Stimulated activated CD8-positive, alpha-beta memory T cell treated with anti-CD3 and anti-CD28 coated beads, Interleukin-12 subunit alpha, Interleukin-12 subunit beta, amount 100 ng/mL, for 24 hours (primary cell): ENCODE measurements around the gene ZNF276.

Experiments used
- DNase-seq: peaks from one replicate; pipeline ENCODE4 v3.0.0-alpha.2; 2020; ENCODE audit errors: extremely low read depth

Gene ZNF276

DNA sequence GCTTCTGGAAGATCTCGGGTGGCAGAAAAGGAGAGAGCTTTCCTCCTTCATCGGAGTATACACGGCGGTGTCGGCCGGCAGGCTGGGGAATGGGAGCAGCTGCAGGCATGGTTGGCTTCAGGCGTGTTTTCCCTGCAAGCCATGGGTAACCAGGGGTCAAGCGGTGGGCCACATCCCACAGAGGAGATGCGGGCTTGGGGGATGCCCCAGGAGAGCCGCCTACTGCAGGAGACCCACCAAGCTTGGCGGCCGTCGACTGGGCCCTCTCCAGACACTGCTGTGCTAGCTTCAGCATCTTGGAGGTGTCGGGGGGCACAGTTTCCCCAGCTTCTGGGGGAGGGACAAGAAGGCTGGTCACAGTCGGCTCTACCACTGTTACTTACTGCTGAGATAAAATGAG is 4.8 kb upstream of the ZNF276 start:
- DNase-seq = no peak

DNA sequence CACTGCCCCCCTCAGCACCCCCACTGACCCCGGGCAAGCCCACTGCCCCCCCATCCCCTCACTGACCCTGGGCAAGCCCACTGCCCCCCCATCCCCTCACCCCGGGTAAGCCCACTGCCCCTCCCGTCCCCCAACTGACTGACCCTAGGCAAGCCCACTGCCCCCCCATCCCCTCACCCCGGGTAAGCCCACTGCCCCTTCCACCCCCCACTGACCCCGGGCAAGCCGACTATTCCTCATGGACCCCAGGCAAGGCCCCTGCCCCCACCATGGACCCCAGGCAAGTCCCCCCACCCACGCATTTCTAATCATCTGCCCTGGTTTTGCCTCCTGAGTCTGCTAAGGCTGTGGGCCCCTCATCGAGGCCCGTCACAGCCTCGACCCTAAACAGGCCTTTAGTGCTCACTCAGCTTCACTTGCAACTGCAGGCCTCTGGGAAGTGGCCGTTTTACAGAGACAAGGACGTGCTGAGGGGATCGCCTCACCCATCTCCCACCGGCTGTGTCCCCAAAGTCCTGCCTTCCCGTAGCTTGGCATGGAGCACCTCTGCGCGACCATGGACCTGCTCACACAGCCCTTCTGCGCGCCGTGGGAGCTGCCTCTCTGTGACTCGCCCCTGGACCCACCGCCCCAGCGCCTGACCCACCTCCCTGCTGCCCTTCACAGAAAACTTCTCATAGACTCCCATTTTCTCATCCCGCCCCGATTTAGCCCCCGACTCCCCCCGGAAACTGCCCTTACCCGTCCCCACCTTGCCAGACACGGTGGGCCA is 4.2 kb upstream of the ZNF276 start:
- DNase-seq = no peak

DNA sequence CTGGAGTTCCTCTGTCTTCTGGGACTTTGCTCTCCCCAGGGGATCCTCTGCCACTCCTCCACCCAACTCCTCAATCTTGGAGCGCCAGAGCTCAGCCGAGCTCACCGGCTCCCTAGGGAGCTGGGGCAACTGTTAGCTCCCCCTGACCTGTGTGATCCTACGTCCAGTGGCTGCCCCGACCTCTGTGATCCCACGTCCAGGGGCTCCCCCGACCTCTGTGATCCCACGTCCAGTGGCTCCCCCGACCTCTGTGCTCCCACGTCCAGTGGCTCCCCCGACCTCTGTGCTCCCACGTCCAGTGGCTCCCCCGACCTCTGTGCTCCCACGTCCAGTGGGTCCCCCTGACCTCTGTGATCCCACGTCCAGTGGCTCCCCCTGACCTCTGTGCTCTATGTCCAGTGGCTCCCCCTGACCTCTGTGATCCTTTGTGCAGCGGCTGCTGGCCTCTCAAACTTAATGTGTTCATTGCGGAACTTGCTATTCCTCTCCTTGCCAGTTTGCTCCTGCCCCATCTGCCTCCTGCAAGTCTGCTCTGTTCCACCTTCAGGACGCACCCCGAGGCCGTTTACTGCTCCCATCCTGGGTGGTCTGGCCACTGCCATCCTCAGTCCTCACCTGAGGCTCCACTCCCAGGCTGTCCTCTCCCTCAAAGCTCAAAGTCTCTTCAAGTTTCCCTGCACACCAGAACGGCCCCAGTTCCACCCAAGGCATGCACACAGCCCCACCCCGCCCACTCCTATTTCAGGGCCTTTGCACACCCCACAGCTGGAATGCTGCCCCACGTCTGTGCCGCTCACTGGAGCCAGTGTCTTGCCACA is 3.4 kb upstream of the ZNF276 start:
- DNase-seq = no peak

DNA sequence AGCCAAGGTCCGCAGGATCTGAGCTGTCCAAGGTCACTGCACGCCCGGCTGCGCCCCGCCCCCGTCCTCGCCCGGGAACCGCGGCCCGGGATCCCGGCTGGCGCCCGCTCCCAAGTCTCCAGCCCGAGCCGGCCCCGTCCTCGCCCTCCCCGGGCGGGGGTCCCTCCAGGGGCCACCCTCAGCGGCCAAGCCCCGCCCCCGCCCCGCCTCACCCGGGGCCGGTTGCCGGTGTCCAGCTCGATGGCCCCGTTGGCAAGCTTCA is 855 bp upstream of the ZNF276 start:
- DNase-seq = no peak

DNA sequence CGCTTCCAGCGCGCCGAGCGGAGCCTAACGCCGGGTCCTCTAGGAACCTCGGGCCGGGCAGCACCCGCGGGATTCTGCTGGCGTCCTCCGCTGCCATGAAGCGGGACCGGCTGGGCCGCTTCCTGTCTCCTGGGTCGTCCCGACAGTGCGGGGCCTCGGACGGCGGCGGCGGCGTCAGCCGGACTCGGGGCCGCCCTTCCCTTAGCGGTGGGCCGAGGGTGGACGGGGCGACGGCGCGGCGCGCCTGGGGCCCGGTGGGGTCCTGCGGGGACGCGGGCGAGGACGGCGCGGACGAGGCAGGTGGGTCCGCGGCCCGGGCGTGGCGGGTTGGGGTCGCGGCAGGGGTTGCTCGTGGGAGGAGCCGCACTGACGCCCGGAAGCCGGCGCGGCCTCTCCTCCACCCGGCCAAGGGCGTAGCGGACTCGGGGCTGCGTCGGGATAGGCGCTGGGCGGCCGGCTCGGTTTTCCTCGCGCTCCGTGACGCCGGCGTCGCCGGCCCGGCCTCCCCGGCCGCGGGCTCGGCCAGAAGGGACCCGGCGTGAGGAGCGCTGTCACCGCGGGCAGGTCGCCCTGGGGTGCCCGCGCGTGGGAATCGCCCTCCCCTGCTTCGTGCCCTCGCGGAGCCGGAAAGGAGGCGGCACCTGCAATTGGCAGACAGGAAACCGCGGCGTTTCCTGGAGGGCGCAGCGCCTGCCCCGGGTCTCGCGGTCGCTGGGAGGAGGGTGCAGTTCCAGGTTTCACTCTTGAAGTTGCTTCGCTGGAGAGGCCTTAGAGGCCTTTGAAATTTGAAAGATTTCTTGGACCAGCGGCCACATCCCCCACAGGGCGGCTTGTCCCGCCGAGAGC is 432 bp downstream of the ZNF276 start:
- DNase-seq = no peak

DNA sequence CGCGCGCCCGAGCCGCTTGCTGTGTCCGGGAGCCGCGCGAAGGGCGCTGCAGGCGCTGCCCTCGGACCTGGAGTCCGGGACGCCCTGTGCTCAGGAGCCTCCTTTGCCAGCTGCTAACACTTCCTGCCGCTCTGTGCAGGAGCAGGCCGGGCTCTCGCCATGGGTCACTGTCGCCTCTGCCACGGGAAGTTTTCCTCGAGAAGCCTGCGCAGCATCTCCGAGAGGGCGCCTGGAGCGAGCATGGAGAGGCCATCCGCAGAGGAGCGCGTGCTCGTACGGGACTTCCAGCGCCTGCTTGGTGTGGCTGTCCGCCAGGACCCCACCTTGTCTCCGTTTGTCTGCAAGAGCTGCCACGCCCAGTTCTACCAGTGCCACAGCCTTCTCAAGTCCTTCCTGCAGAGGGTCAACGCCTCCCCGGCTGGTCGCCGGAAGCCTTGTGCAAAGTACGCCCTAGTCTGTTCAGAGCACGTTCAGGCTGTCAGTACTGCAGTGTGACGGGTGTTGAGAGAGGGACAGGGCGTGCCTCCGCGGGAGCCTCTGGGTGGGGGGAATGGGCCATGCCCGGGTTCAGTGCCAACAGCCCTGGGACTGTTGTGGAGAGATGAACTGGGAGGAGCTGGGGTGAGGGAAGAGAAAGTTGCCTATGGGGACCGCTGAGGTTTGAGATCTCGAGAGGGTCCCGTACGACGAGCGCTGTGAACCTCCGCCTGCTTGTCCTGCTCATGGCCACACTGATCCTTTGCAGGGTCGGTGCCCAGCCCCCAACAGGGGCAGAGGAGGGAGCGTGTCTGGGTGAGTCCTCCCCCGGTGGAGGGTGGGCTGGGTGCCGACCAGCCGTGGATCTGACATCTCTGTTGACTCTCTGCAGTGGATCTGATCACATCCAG is 1.3 kb downstream of the ZNF276 start:
- DNase-seq = no peak

DNA sequence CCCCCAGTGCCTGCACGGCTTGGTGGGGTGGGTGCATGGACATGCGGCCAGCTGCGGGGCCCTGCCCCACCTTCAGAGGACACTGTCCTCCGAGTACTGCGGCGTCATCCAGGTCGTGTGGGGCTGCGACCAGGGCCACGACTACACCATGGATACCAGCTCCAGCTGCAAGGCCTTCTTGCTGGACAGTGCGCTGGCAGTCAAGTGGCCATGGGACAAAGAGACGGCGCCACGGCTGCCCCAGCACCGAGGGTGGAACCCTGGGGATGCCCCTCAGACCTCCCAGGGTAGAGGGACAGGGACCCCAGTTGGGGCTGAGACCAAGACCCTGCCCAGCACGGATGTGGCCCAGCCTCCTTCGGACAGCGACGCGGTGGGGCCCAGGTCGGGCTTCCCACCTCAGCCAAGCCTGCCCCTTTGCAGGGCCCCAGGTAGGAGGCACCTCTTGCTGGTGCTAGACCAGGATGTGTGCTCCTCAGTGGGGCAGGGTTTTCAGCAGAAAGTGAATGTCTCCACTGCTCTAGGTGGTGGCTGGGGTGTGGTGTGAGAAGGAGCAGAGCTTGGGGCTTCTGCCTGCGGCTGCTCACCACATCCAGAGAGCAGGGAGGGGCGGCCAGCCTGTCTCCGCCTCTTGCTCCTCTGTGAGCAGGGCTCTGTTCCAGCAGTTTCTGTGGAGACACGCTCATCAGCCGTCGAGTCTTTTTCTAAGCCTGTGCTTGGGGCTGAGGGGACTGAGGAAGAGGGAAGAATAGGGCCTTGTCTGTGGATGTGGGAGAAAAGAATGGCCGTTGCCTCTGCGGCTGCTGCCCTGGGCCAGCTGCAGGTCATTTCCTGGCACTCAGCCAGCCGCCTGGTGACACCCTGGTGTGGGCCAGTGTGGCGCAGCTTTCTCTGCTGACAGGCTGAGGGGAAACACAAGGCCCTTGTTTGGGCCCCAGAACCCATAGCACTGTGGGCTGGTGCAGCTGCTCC is 2.2 kb downstream of the ZNF276 start:
- no peak for DNase-seq

DNA sequence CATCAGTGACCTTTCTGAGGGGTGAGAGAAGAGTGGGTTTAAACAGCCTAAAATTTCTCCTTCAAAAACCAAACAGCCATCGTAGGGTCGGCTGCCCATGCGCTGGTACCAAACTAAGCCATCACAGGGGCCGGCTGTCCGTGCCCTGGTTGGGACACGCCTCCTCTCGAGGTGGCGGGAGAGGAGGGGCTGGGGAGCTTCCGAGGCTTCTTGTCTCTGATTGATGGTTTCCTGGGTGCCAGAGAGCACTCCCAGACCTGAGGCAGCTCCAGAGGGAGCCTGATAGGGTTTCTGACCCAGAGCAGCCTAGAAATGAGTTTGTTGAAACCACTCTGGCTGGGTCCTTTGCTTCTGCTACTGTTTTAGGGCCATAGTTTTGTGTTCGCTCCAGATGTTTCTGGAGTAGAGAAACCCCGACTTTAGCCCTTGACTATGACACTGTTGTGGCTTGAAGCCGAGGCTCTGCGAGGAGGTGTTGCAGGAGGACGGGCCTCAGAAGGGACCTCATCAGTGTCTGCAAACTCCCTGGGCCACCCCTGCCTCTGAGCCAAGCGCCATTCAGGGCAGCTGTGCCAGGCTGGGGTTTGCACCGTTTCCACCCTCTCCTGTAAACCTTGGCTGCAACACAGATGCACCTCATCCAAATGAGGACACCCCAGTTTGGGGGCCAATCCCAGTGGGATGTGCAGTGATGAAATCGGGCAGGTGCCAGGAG is 6.2 kb downstream of the ZNF276 start:
- no peak for DNase-seq

DNA sequence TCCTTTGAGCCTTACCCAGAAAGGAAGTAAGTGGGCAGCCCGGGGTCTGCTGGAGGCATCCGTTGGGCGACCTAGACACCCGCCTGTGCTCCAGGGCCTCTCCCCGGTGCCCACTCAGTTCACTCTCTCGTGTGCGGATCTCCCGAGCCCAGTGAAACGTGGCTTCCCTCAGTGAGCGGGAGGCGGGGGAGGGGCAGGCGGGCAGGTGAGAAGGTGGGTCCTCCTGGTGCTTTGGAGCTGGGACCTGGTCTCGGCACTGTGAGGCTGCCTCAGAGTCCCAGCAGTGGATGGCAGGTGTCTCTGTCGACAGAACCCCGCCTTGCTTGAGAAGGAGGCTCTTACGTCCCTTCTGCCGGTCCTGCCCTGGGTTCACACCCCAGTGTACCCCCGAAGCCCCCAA is 8.0 kb downstream of the ZNF276 start:
- DNase-seq = no peak

DNA sequence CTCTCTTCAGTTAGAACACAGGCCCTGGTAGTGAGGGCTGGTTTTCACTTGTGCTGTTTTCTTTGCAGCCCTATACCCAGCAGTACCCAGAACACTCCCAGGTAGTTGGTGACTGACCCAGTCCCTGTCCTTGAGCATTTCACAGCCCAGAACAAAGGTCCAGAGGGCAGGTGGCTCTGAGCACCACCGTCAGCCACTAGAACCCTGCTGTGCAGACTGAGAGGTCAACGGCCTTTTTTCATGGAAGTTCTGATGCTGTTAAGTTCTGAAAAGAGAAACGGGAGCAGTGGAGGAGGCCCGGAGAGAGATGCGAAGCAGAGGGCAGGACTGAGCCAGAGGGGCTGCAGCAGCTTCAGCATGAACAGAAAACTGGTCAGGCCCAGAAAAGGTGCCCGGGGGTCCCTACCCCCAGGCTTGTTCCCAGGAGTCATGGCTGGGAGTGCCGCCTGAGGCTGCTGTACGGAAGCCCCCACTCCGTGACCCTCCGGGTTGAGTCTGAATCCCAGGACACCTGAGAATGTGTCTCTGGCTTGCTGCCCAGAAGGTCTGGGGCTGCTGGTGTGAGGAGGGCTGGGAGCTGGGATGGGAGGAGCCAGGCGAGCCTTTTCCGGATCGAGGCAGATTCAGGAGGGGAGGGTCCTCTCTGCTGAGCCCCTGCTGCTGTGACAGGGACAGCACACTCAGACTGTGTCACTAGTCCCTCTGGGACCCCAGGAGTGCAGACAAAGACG is 8.7 kb downstream of the ZNF276 start:
- DNase-seq = no peak

DNA sequence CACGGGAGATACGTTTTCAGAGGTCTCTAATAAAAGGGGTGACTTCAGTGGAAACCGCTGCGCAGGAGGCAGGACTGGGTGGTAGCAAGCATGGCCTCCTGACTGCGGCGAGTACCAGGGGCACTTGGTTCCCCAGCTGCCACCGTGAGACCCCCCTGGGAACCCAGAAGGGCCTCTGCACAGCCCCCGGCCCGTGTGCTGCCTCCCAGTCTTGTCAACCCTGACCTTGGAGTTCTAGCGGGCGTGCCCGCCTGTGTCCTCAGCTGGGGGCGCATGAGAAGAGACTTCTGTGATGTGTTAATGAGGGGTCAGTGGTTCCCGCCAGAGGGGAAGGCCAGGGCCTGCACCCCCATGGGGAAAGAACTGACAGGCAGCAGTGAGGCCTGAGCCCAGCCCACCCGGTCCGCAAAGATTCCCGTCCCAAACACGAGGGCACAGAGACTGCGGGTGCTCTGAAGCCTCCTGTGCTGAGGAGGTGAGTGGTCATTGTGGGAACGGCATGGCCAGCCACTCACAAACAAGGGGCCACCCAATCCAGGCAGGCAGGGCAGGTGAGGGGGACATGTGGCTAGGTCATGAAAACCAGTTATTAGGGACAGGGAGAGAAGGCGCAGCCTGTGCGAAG is 9.4 kb downstream of the ZNF276 start:
- DNase-seq = no peak

DNA sequence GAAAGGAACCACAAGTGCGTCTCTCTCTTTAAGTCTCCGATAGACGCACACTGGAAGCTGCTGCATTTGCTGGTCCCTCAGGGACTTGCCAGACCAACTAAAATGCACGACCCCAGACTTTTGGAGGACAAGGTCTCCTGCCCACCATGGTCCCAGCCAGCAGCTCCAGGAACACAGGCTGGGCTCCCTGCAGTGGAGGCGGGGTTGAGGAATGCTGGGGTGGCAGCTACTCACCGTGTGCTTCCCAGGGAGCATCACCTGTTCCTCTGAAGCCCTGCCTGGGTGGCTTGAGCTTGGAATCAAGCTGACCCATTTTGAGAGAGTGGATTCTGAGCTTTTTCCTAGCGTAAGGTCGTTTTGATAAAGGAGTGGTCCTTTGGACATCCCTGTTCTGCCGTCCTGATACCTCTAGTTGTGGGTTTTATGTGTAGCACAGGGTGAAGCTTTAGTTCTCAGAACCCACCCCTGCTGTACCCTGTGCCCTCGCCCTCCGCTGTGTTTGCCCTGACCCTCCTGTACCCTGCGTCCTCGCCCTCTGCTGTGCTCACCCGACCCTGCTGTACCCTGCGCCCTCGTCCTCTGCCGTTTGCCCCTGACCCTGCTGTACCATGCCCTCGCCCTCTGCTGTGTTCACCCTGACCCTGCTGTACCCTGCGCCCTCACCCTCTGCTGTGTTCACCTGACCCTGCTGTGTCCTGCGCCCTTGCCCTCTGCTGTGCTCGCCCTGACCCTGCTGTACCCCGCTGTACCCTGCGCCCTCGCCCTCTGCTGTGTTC is 11.0 kb downstream of the ZNF276 start:
- no peak for DNase-seq

DNA sequence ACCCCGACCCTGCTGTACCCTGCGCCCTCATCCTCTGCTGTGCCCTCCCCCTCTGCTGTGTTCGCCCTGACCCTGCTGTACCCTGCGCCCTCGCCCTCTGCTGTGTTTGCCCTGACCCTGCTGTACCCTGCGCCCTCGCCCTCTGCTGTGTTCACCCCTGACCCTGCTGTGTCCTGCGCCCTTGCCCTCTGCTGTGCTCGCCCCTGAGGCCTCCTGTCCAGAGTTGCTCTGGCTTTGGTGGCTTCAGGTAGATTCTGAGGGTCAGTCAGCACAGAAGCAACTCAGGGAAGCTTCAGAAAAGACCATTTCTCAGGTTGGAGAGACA is 11.5 kb downstream of the ZNF276 start:
- DNase-seq = no peak

DNA sequence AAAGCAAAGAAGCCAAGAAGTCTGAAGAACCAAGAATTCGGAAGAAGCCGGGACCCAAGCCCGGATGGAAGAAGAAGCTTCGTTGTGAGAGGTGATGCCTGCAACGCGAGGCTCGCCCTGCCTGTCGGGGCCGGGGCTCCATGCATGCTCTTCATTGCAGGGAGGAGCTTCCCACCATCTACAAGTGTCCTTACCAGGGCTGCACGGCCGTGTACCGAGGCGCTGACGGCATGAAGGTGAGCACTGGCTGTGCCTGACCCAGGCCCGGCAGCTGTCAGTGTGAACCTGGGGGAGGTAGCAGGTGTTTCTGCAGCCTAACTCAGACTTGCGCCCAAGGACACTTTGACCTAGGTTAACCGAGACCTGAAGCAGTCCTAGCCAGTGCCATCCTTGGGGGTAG is 12.0 kb downstream of the ZNF276 start:
- DNase-seq = no peak

DNA sequence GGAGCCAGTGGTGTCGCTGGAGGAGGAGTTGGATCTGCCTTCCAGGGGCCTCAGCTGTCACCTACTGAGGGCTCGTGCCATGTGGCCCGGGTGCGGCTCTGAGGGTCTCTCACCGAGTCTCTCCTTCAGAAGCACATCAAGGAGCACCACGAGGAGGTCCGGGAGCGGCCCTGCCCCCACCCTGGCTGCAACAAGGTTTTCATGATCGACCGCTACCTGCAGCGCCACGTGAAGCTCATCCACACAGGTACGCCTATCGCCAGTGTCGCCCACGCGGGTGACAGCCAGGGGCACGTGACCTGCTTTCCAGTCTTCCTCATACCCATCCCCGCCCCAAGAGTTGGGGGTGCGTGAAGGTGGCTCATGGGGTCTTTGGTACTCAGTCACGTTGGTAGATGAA is 12.5 kb downstream of the ZNF276 start:
- DNase-seq = no peak

DNA sequence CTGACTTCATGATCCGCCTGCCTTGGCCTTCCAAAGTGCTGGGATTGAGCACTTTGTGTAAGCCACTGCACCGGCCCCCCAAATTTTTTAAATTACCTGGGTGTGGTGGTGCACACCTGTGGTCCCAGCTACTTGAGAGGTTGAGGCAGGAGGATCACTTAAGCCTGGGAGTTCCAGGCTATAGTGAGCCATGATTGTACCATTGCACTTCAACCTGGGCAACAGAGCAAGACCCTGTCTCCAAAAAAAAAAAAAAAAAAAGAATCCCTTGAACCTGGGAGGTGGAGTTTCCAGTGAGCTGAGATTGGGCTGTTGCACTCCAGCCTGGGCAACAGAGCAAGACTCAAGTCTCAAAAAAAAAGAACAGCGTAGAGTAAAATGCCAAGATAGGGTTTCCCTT is 15.2 kb downstream of the ZNF276 start:
- no peak for DNase-seq

DNA sequence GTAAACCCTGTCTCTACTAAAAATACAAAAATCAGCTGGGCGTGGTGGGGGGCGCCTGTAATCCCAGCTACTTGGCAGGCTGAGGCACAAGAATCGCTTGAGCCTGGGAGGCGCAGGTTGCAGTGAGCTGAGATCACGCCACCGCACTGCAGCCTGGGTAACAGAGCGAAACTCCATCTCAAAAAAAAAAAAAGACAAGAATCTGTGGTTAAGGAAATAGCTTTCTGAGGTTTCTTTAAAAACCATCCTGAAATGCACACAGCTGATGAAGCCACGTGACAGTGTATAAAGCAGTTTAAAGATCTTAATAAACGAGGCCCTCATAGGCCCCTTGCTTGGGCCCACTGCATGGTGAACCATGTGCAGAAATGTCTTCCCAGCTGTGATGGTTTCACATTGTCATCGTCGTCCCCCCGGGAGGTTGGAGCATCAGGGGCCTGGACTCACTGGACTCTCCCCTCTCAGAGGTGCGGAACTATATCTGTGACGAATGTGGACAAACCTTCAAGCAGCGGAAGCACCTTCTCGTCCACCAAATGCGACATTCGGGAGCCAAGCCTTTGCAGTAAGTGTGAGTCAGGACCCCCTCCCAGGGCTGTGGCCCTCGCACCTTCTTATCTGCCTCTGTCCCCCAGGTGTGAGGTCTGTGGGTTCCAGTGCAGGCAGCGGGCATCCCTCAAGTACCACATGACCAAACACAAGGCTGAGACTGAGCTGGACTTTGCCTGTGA is 16.2 kb downstream of the ZNF276 start:
- DNase-seq = no peak

DNA sequence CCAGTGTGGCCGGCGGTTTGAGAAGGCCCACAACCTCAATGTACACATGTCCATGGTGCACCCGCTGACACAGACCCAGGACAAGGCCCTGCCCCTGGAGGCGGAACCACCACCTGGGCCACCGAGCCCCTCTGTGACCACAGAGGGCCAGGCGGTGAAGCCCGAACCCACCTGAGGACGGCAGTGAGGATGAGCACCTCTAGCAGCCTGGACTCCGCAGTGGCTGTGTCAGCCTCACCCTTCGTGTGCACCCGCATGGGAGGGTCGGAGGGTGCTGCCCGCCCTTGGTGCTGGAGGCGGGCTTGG is 16.7 kb downstream of the ZNF276 start:
- no peak for DNase-seq
